ENCODE measurements around the gene AZIN2. TPM values are rescaled to one million over a fixed set of nuclear protein-coding genes. Genes with fewer than 3 reads are reported as not detected.

The AZIN2 gene
- total and polyA plus RNA-seq, 2 of the 8 experiments (the other 6 are each of a cell fraction or from before 2014, with no cell fraction given) = 0.22 to 0.91 TPM

DNA sequence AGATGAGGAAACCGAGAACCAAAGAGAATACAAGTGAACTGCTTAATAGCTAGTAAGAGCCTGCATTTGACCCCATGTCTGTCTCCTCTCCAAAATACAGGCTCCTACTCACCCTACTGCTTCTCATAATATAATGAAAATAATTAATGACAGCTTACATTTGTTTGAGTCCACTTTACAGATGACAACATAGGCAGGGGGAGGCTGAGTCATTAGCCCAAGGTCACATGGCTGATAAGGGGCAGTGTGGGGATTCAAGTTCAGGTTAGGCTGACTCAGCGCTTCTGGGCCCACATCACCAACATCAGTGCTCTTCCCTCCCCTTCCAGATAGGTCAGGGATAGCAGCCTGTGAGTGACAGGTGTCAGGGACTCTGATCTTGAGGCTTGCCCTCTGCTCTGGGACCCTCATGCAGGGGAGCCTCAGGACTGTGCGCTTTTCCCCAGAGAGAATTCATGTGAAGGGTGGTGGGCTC lies 16.2 kb downstream of the AZIN2 start (continued):
- TF ChIP-seq CTBP2 (IDR thresholded peaks at IDR 0.05; ENCODE audit: borderline replicate concordance, insufficient read depth, insufficient read length, low read length) = no peak

Measured in H1 (cell line).